ENCODE measurements around the gene ARHGAP21. TPM values are rescaled to one million over a fixed set of nuclear protein-coding genes. Genes with fewer than 3 reads are reported as not detected.
A peak's percentile ranks its signal among the peaks of the same experiment; 100 is the strongest.

ARHGAP21 gene
- total and polyA plus RNA-seq, 2 experiments from 2014 or later: 15.3 to 44.5 TPM

DNA sequence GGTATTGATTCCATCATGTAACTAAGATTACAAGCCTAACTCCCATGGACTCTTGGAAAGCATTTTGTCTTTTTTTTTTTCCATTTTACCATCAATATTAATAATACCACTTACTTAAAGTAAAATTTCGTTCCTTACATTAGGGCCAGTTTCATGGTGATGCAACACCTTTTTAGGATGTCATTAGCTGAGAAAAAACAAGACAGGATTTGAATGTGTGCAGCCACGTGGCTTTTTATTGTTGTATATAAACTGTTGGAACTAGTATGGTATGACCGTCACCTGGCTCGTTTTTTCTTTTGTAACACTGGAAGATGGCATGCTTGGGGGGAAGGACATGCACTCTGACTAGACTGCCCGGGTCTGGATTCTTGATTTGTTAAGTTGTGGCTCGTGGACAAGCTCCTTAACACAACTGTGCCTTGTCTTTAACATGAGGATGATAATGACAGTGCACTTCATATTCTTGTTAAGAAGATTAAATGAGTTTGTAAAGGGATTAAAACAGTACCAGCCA, 42.1 kb downstream of the ARHGAP21 start:
- no peak overlapping the region for H3K27ac ChIP-seq (ENCODE audit: low read depth)
- Mint-ChIP-seq H3K27ac (peak overlapping the region; percentile 22), H3K27me3 (ENCODE audit: insufficient read depth, low read depth, poor library complexity) (peaks cover 4% of the 10 kb centered on the region), H3K9me3 (peaks cover 9% of the 10 kb centered on the region; the same call in 1 of the 3 replicates), H3K4me1 (peaks cover 12% of the 10 kb centered on the region; the same call in 2 of the 3 replicates), H3K4me3 (no peak overlapping the region), H3K36me3 (ENCODE audit: low read depth) (peaks cover 16% of the 10 kb centered on the region; the same call in 2 of the 3 replicates)
- no peak overlapping the region for H2AFZ ChIP-seq
- no peak overlapping the region for H3K4me2 ChIP-seq
- no peak for ATAC-seq
- no peak overlapping the region for H3K4me3 ChIP-seq
- H4K20me1 ChIP-seq (replicated peaks; ENCODE audit: insufficient read depth): no peaks in the 10 kb centered on the region
- no peaks in the 10 kb centered on the region for H3K4me1 ChIP-seq (ENCODE audit: insufficient read depth)
- DNase-seq (ENCODE audit: low spot score): no peak
- H3K36me3 ChIP-seq (ENCODE audit: insufficient read depth): no peaks in the 10 kb centered on the region
- H3F3A ChIP-seq (replicated peaks; ENCODE audit: low read depth): no peaks in the 10 kb centered on the region
- no peaks in the 10 kb centered on the region for H3K9me2 ChIP-seq (ENCODE audit: insufficient read depth)
- TF ChIP-seq EZH2 (IDR thresholded peaks at IDR 0.05; ENCODE audit: low read depth, unreplicated experiment) (no peak), EZH2phosphoT487 (IDR thresholded peaks at IDR 0.05; ENCODE audit: unreplicated experiment) (no peak), ZNF114 (CRISPR knock-in tag; IDR thresholded peaks at IDR 0.05) (no peak), STAT1 (IDR thresholded peaks at IDR 0.05; ENCODE audit: unreplicated experiment) (no peak), POLR2AphosphoS5 (IDR thresholded peaks at IDR 0.05; ENCODE audit: low read depth) (no peak), ZNF331 (CRISPR knock-in tag; IDR thresholded peaks at IDR 0.05; ENCODE audit: low read depth) (no peak), JUNB (IDR thresholded peaks at IDR 0.05; ENCODE audit: unreplicated experiment) (no peak), CREB1 (CRISPR knock-in tag; IDR thresholded peaks at IDR 0.05; ENCODE audit: low read depth) (no peak), NANOG (IDR thresholded peaks at IDR 0.05; ENCODE audit: borderline replicate concordance) (no peak)
- TF ChIP-seq, protein P1, sequence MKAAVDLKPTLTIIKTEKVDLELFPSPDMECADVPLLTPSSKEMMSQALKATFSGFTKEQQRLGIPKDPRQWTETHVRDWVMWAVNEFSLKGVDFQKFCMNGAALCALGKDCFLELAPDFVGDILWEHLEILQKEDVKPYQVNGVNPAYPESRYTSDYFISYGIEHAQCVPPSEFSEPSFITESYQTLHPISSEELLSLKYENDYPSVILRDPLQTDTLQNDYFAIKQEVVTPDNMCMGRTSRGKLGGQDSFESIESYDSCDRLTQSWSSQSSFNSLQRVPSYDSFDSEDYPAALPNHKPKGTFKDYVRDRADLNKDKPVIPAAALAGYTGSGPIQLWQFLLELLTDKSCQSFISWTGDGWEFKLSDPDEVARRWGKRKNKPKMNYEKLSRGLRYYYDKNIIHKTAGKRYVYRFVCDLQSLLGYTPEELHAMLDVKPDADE (IDR thresholded peaks at IDR 0.05): no peak
- TF ChIP-seq, protein P2, sequence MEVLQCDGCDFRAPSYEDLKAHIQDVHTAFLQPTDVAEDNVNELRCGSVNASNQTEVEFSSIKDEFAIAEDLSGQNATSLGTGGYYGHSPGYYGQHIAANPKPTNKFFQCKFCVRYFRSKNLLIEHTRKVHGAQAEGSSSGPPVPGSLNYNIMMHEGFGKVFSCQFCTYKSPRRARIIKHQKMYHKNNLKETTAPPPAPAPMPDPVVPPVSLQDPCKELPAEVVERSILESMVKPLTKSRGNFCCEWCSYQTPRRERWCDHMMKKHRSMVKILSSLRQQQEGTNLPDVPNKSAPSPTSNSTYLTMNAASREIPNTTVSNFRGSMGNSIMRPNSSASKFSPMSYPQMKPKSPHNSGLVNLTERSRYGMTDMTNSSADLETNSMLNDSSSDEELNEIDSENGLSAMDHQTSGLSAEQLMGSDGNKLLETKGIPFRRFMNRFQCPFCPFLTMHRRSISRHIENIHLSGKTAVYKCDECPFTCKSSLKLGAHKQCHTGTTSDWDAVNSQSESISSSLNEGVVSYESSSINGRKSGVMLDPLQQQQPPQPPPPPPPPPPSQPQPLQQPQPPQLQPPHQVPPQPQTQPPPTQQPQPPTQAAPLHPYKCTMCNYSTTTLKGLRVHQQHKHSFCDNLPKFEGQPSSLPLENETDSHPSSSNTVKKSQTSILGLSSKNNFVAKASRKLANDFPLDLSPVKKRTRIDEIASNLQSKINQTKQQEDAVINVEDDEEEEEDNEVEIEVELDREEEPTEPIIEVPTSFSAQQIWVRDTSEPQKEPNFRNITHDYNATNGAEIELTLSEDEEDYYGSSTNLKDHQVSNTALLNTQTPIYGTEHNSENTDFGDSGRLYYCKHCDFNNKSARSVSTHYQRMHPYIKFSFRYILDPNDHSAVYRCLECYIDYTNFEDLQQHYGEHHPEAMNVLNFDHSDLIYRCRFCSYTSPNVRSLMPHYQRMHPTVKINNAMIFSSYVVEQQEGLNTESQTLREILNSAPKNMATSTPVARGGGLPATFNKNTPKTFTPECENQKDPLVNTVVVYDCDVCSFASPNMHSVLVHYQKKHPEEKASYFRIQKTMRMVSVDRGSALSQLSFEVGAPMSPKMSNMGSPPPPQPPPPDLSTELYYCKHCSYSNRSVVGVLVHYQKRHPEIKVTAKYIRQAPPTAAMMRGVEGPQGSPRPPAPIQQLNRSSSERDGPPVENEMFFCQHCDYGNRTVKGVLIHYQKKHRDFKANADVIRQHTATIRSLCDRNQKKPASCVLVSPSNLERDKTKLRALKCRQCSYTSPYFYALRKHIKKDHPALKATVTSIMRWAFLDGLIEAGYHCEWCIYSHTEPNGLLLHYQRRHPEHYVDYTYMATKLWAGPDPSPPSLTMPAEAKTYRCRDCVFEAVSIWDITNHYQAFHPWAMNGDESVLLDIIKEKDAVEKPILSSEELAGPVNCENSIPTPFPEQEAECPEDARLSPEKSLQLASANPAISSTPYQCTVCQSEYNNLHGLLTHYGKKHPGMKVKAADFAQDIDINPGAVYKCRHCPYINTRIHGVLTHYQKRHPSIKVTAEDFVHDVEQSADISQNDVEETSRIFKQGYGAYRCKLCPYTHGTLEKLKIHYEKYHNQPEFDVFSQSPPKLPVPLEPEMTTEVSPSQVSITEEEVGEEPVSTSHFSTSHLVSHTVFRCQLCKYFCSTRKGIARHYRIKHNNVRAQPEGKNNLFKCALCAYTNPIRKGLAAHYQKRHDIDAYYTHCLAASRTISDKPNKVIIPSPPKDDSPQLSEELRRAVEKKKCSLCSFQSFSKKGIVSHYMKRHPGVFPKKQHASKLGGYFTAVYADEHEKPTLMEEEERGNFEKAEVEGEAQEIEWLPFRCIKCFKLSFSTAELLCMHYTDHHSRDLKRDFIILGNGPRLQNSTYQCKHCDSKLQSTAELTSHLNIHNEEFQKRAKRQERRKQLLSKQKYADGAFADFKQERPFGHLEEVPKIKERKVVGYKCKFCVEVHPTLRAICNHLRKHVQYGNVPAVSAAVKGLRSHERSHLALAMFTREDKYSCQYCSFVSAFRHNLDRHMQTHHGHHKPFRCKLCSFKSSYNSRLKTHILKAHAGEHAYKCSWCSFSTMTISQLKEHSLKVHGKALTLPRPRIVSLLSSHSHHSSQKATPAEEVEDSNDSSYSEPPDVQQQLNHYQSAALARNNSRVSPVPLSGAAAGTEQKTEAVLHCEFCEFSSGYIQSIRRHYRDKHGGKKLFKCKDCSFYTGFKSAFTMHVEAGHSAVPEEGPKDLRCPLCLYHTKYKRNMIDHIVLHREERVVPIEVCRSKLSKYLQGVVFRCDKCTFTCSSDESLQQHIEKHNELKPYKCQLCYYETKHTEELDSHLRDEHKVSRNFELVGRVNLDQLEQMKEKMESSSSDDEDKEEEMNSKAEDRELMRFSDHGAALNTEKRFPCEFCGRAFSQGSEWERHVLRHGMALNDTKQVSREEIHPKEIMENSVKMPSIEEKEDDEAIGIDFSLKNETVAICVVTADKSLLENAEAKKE (CRISPR knock-in tag; IDR thresholded peaks at IDR 0.05): no peak
- TF ChIP-seq, protein P3, sequence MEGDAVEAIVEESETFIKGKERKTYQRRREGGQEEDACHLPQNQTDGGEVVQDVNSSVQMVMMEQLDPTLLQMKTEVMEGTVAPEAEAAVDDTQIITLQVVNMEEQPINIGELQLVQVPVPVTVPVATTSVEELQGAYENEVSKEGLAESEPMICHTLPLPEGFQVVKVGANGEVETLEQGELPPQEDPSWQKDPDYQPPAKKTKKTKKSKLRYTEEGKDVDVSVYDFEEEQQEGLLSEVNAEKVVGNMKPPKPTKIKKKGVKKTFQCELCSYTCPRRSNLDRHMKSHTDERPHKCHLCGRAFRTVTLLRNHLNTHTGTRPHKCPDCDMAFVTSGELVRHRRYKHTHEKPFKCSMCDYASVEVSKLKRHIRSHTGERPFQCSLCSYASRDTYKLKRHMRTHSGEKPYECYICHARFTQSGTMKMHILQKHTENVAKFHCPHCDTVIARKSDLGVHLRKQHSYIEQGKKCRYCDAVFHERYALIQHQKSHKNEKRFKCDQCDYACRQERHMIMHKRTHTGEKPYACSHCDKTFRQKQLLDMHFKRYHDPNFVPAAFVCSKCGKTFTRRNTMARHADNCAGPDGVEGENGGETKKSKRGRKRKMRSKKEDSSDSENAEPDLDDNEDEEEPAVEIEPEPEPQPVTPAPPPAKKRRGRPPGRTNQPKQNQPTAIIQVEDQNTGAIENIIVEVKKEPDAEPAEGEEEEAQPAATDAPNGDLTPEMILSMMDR (conservative IDR thresholded peaks at IDR 0.05; ENCODE audit: low read depth in 2 of 2): no peak
- TF ChIP-seq, protein P4, sequence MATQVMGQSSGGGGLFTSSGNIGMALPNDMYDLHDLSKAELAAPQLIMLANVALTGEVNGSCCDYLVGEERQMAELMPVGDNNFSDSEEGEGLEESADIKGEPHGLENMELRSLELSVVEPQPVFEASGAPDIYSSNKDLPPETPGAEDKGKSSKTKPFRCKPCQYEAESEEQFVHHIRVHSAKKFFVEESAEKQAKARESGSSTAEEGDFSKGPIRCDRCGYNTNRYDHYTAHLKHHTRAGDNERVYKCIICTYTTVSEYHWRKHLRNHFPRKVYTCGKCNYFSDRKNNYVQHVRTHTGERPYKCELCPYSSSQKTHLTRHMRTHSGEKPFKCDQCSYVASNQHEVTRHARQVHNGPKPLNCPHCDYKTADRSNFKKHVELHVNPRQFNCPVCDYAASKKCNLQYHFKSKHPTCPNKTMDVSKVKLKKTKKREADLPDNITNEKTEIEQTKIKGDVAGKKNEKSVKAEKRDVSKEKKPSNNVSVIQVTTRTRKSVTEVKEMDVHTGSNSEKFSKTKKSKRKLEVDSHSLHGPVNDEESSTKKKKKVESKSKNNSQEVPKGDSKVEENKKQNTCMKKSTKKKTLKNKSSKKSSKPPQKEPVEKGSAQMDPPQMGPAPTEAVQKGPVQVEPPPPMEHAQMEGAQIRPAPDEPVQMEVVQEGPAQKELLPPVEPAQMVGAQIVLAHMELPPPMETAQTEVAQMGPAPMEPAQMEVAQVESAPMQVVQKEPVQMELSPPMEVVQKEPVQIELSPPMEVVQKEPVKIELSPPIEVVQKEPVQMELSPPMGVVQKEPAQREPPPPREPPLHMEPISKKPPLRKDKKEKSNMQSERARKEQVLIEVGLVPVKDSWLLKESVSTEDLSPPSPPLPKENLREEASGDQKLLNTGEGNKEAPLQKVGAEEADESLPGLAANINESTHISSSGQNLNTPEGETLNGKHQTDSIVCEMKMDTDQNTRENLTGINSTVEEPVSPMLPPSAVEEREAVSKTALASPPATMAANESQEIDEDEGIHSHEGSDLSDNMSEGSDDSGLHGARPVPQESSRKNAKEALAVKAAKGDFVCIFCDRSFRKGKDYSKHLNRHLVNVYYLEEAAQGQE (IDR thresholded peaks at IDR 0.05; ENCODE audit: unreplicated experiment): no peak
- H3K27me3 ChIP-seq (ENCODE audit: insufficient read depth): no peaks in the 10 kb centered on the region
- peaks cover 42% of the 10 kb centered on the region for H3K79me2 ChIP-seq (replicated peaks; ENCODE audit: insufficient read depth)

All from GM23338 (cell line).